ENCODE measurements around the gene STPG1.

STPG1 gene

DNA sequence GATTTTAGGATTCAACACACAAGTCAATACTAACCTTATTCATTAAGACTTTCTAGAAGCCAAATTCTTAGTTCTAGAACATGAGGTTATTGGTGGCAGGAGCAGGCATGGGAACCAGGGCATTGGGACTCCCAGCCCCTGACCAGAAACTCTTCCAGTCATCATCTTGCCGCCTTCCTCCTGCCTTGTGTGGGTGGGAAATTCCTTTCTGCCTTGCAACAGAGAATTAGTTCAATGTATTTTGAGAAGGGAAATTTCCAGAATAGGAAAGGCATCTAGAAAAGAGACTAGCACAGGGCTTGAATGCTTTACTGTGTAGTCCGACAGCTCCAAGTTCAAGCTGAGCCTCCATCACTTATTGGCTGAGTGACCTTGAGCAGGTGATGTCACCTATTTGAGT is 85.7 kb downstream of the STPG1 start:
- Histone ChIP-seq H3K27me3 (ENCODE audit: control insufficient read depth, insufficient read depth, low read length) (no peaks in the 10 kb centered on the region), H3K9ac (no peak overlapping the region), H3K9me3 (ENCODE audit: control insufficient read depth, low read length) (no peaks in the 10 kb centered on the region), H3K4me1 (no peaks in the 10 kb centered on the region), H3K36me3 (ENCODE audit: control insufficient read depth, insufficient read depth, low read length) (no peaks in the 10 kb centered on the region), H3K27ac (no peak overlapping the region), H3K4me3 (ENCODE audit: low read depth, low read length) (no peak overlapping the region), H3K4me2 (ENCODE audit: low read length) (no peak overlapping the region), H2AFZ (no peak overlapping the region), H3K79me2 (no peaks in the 10 kb centered on the region)
- TF ChIP-seq, protein P1, sequence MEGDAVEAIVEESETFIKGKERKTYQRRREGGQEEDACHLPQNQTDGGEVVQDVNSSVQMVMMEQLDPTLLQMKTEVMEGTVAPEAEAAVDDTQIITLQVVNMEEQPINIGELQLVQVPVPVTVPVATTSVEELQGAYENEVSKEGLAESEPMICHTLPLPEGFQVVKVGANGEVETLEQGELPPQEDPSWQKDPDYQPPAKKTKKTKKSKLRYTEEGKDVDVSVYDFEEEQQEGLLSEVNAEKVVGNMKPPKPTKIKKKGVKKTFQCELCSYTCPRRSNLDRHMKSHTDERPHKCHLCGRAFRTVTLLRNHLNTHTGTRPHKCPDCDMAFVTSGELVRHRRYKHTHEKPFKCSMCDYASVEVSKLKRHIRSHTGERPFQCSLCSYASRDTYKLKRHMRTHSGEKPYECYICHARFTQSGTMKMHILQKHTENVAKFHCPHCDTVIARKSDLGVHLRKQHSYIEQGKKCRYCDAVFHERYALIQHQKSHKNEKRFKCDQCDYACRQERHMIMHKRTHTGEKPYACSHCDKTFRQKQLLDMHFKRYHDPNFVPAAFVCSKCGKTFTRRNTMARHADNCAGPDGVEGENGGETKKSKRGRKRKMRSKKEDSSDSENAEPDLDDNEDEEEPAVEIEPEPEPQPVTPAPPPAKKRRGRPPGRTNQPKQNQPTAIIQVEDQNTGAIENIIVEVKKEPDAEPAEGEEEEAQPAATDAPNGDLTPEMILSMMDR (IDR thresholded peaks at IDR 0.05), result no peak

DNA sequence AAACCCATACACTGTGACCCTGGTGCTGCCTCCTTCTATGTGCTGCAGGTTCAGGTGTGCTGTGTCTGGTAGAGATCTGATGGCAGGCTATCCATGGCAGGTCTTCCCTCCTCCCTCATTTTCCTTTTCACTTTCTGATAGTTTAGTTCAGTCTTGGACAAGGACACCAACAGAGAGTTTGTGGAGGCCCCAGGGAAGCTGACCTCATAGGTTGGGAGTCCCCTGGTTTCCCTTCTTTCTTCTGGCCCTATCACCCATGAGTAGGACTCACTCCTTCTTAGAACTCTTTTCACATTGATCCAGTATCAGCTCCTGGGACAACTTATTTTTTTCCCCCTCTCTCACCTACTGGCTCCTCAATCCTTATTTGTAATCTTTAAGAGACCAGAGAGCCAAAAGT is 86.1 kb downstream of the STPG1 start:
- Histone ChIP-seq H3K27me3 (ENCODE audit: control insufficient read depth, insufficient read depth, low read length) (no peaks in the 10 kb centered on the region), H2AFZ (no peak overlapping the region), H3K36me3 (ENCODE audit: control insufficient read depth, insufficient read depth, low read length) (no peaks in the 10 kb centered on the region), H3K9ac (no peak overlapping the region), H3K4me2 (ENCODE audit: low read length) (no peak overlapping the region), H3K4me3 (ENCODE audit: low read depth, low read length) (no peak overlapping the region), H3K4me1 (no peaks in the 10 kb centered on the region), H3K27ac (no peak overlapping the region), H3K9me3 (ENCODE audit: control insufficient read depth, low read length) (no peaks in the 10 kb centered on the region), H3K79me2 (no peaks in the 10 kb centered on the region)
- TF ChIP-seq, protein P1 (IDR thresholded peaks at IDR 0.05), result no peak

DNA sequence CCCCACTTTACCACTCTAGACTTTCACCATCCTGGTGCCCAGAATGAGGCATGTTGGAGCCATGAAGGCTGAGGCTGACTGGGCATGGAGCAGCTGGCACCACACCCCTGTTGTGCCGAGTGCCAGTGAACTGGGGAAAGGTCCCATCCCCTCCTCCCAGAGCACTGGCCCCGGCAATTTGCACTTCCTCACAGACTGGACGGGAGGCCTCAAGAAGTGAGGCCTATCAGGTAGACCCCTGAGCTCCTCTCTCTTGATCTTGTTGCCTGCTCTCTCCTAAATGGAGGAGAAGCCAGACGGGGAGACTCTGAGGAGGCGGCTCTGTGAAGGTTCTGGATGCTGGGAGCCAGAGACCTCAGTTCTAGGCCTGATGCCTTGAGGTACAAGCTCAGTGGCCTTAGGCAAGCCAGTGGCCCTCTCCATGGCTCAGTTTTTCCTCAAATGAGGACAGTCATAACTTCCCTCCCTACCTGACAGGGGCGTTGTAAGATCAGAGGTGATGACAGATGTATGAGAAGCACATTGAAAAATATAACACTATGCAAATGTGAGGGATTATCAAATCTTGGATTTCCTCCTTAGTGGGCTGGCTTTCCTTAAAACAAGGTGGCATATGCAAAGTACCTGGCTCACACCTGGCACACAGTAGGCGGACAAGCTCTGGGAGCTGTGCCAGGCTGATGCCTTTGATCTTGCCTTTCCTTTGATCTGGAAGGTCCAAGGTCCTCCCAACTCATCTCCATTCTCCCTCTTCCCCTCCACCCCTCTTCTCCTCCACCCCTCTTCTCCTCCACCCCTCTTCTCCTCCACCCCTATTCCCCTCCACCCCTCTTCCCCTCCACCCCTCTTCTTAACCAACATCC is 87.8 kb downstream of the STPG1 start:
- H3K79me2 ChIP-seq, result no peaks in the 10 kb centered on the region
- H3K4me3 ChIP-seq (ENCODE audit: low read depth, low read length), result no peak overlapping the region
- no peak overlapping the region for H3K9ac ChIP-seq
- no peaks in the 10 kb centered on the region for H3K9me3 ChIP-seq (ENCODE audit: control insufficient read depth, low read length)
- no peak overlapping the region for H3K27ac ChIP-seq
- no peak overlapping the region for H3K4me2 ChIP-seq (ENCODE audit: low read length)
- TF ChIP-seq, protein P1 (IDR thresholded peaks at IDR 0.05), result no peak
- H3K27me3 ChIP-seq (ENCODE audit: control insufficient read depth, insufficient read depth, low read length), result no peaks in the 10 kb centered on the region
- H3K4me1 ChIP-seq, result no peaks in the 10 kb centered on the region
- no peak overlapping the region for H2AFZ ChIP-seq
- H3K36me3 ChIP-seq (ENCODE audit: control insufficient read depth, insufficient read depth, low read length), result no peaks in the 10 kb centered on the region

GRCh38 chr1:24324903-24325302 is 88.7 kb downstream of the STPG1 start:
- H3K27ac ChIP-seq, result no peak overlapping the region
- no peak overlapping the region for H2AFZ ChIP-seq
- H3K36me3 ChIP-seq (ENCODE audit: control insufficient read depth, insufficient read depth, low read length), result no peaks in the 10 kb centered on the region
- H3K4me1 ChIP-seq, result no peaks in the 10 kb centered on the region
- no peak overlapping the region for H3K9ac ChIP-seq
- TF ChIP-seq, protein P1 (IDR thresholded peaks at IDR 0.05), result no peak
- H3K79me2 ChIP-seq, result no peaks in the 10 kb centered on the region
- no peak overlapping the region for H3K4me2 ChIP-seq (ENCODE audit: low read length)
- no peaks in the 10 kb centered on the region for H3K27me3 ChIP-seq (ENCODE audit: control insufficient read depth, insufficient read depth, low read length)
- H3K4me3 ChIP-seq (ENCODE audit: low read depth, low read length), result no peak overlapping the region
- H3K9me3 ChIP-seq (ENCODE audit: control insufficient read depth, low read length), result no peaks in the 10 kb centered on the region

GRCh38 chr1:24323281-24323680 is 90.3 kb downstream of the STPG1 start:
- no peak overlapping the region for H3K4me3 ChIP-seq (ENCODE audit: low read depth, low read length)
- no peaks in the 10 kb centered on the region for H3K4me1 ChIP-seq
- no peaks in the 10 kb centered on the region for H3K9me3 ChIP-seq (ENCODE audit: control insufficient read depth, low read length)
- H3K27me3 ChIP-seq (ENCODE audit: control insufficient read depth, insufficient read depth, low read length), result no peaks in the 10 kb centered on the region
- no peak overlapping the region for H3K9ac ChIP-seq
- no peak overlapping the region for H2AFZ ChIP-seq
- H3K79me2 ChIP-seq, result no peaks in the 10 kb centered on the region
- TF ChIP-seq, protein P1 (IDR thresholded peaks at IDR 0.05), result no peak
- H3K4me2 ChIP-seq (ENCODE audit: low read length), result no peak overlapping the region
- no peaks in the 10 kb centered on the region for H3K36me3 ChIP-seq (ENCODE audit: control insufficient read depth, insufficient read depth, low read length)
- no peak overlapping the region for H3K27ac ChIP-seq
